Measurements from ENCODE around the gene ARHGEF2.
A peak's percentile ranks its signal among the peaks of the same experiment; 100 is the strongest.

The ARHGEF2 gene

GRCh38 chr1:155978325-155978972 lies at the start of gene ARHGEF2:
Gene ARHGEF2 (minus strand): TSS chr1:155978547. CDS start chr1:155978427, 120 bp downstream.
- no peak for DNase-seq (ENCODE audit: low spot score)

GRCh38 chr1:156026588-156026987 lies 48.2 kb upstream of the ARHGEF2 start:
- DNase-seq (ENCODE audit: low spot score), result no peak

- no peak for DNase-seq (ENCODE audit: low spot score)
Measured at GRCh38 chr1:156025876-156026275, 47.5 kb upstream of the ARHGEF2 start.

GRCh38 chr1:156024801-156025200 lies 46.5 kb upstream of the ARHGEF2 start:
- DNase-seq (ENCODE audit: low spot score), result no peak

- DNase-seq (ENCODE audit: low spot score), result no peak
Measured at GRCh38 chr1:156021954-156022353, 43.6 kb upstream of the ARHGEF2 start.

- DNase-seq (ENCODE audit: low spot score), result no peak
Measured at GRCh38 chr1:156021093-156021428, 42.7 kb upstream of the ARHGEF2 start.

GRCh38 chr1:156020293-156021092 lies 42.1 kb upstream of the ARHGEF2 start, which contains the start of gene SSR2:
Gene SSR2 (minus strand): TSS chr1:156020951. CDS start chr1:156020167, 784 bp downstream.
- peak; percentile 100 for DNase-seq (ENCODE audit: low spot score)

GRCh38 chr1:156019946-156020292 lies 41.6 kb upstream of the ARHGEF2 start:
- no peak for DNase-seq (ENCODE audit: low spot score)

- no peak for DNase-seq (ENCODE audit: low spot score)
Measured at GRCh38 chr1:156014829-156015228, 36.5 kb upstream of the ARHGEF2 start.

- DNase-seq (ENCODE audit: low spot score), result no peak
Measured at GRCh38 chr1:156012051-156012817, 33.9 kb upstream of the ARHGEF2 start.

- no peak for DNase-seq (ENCODE audit: low spot score)
Measured at GRCh38 chr1:156009404-156009803, 31.1 kb upstream of the ARHGEF2 start.

- DNase-seq (ENCODE audit: low spot score), result peak; percentile 82
Measured at GRCh38 chr1:156006666-156007376, 28.5 kb upstream of the ARHGEF2 start.

- DNase-seq (ENCODE audit: low spot score), result no peak
Measured at GRCh38 chr1:156004843-156005584, 26.7 kb upstream of the ARHGEF2 start.

GRCh38 chr1:156003923-156004188 lies 25.5 kb upstream of the ARHGEF2 start:
- no peak for DNase-seq (ENCODE audit: low spot score)

GRCh38 chr1:156002188-156002911 lies 24.0 kb upstream of the ARHGEF2 start:
- DNase-seq (ENCODE audit: low spot score), result no peak

- DNase-seq (ENCODE audit: low spot score), result no peak
Measured at GRCh38 chr1:156001662-156002171, 23.4 kb upstream of the ARHGEF2 start.

- no peak for DNase-seq (ENCODE audit: low spot score)
Measured at GRCh38 chr1:156001021-156001661, 22.8 kb upstream of the ARHGEF2 start.

- DNase-seq (ENCODE audit: low spot score), result no peak
Measured at GRCh38 chr1:155999964-156000363, 21.6 kb upstream of the ARHGEF2 start.

GRCh38 chr1:155996166-155996565 lies 17.8 kb upstream of the ARHGEF2 start:
- no peak for DNase-seq (ENCODE audit: low spot score)

GRCh38 chr1:155993595-155993994 lies 15.2 kb upstream of the ARHGEF2 start:
- no peak for DNase-seq (ENCODE audit: low spot score)

All from COLO829 (cell line).